Osteoblast (primary cell): Measurements from ENCODE around the gene XRCC3. TPM values are rescaled to one million over a fixed set of nuclear protein-coding genes. Genes with fewer than 3 reads are reported as not detected.

Experiments
- DNase-seq: peaks from one replicate; pipeline ENCODE4 v3.0.0; 2011; ENCODE audit warnings: low spot score, mixed read lengths; ENCODE audit not compliant: insufficient read length; ENCODE audit errors: missing footprints
- H2AFZ ChIP-seq: 2 replicates; pipeline ENCODE4 v1.6.0; 2011; ENCODE audit warnings: mild to moderate bottlenecking, low read length
- H3K27ac ChIP-seq: 2 replicates; pipeline ENCODE4 v1.5.1; 2011; ENCODE audit warnings: mild to moderate bottlenecking, low read depth, low read length, moderate library complexity
- H3K27me3 ChIP-seq: 2 replicates; pipeline ENCODE4 v1.6.0; 2012; ENCODE audit warnings: mild to moderate bottlenecking, control low read depth, inconsistent platforms, low read length, moderate library complexity; ENCODE audit not compliant: insufficient read depth
- H3K36me3 ChIP-seq: 2 replicates; pipeline ENCODE4 v1.5.1; 2011; ENCODE audit warnings: mild to moderate bottlenecking, low read length, control low read depth, moderate library complexity; ENCODE audit not compliant: insufficient read depth
- H3K4me1 ChIP-seq: 2 replicates; pipeline ENCODE4 v1.5.1; 2011; ENCODE audit warnings: mild to moderate bottlenecking, low read length, control low read depth, moderate library complexity; ENCODE audit not compliant: insufficient read depth
- H3K4me2 ChIP-seq: 2 replicates; pipeline ENCODE4 v1.6.0; 2011; ENCODE audit warnings: mild to moderate bottlenecking, low read length; ENCODE audit not compliant: insufficient read depth
- H3K4me3 ChIP-seq: fragments of 200-600 bp; sonication (generic); 3 replicates; pipeline ENCODE4 v1.5.1; 2012; ENCODE audit warnings: mild to moderate bottlenecking, low read length, inconsistent platforms; ENCODE audit not compliant: insufficient read depth
- H3K79me2 ChIP-seq: 2 replicates; pipeline ENCODE4 v1.6.0; 2012; ENCODE audit warnings: mild to moderate bottlenecking, low read length, control low read depth, inconsistent platforms; ENCODE audit not compliant: insufficient read depth
- H3K9me3 ChIP-seq: 2 replicates; pipeline ENCODE4 v1.5.1; 2011; ENCODE audit warnings: low read depth, low read length, control low read depth
- H4K20me1 ChIP-seq: 2 replicates; pipeline ENCODE4 v1.6.0; 2012; ENCODE audit warnings: mild to moderate bottlenecking, low read length, control low read depth; ENCODE audit not compliant: insufficient read depth
- total RNA-seq: library from RNA; depleted of rRNA; stranded (reverse); fragments of >200 nt; gene quantifications from 2 replicates; pipeline ENCODE4 v1.2.3, GENCODE V29; 2012
- TF ChIP-seq, protein P1 (sequence below): IDR thresholded peaks from 2 replicates; pipeline ENCODE4 v1.5.1; 2011; ENCODE audit warnings: mild to moderate bottlenecking, low read depth, low read length, moderate library complexity; ENCODE audit errors: extremely low read depth

The XRCC3 gene
- total RNA-seq, 1 donor, result 4.3 TPM

- Histone ChIP-seq H2AFZ (no peak overlapping the region), H3K4me3 (no peak overlapping the region), H3K4me1 (no peaks in the 10 kb centered on the region), H3K36me3 (no peaks in the 10 kb centered on the region), H3K4me2 (no peak overlapping the region), H3K27me3 (no peaks in the 10 kb centered on the region), H4K20me1 (no peaks in the 10 kb centered on the region), H3K27ac (no peak overlapping the region), H3K79me2 (no peaks in the 10 kb centered on the region), H3K9me3 (no peaks in the 10 kb centered on the region)
- TF ChIP-seq, protein P1, sequence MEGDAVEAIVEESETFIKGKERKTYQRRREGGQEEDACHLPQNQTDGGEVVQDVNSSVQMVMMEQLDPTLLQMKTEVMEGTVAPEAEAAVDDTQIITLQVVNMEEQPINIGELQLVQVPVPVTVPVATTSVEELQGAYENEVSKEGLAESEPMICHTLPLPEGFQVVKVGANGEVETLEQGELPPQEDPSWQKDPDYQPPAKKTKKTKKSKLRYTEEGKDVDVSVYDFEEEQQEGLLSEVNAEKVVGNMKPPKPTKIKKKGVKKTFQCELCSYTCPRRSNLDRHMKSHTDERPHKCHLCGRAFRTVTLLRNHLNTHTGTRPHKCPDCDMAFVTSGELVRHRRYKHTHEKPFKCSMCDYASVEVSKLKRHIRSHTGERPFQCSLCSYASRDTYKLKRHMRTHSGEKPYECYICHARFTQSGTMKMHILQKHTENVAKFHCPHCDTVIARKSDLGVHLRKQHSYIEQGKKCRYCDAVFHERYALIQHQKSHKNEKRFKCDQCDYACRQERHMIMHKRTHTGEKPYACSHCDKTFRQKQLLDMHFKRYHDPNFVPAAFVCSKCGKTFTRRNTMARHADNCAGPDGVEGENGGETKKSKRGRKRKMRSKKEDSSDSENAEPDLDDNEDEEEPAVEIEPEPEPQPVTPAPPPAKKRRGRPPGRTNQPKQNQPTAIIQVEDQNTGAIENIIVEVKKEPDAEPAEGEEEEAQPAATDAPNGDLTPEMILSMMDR, result no peak
- no peak for DNase-seq
Observed at GRCh38 chr14:103762036-103762435, 46.8 kb upstream of the XRCC3 start.

GRCh38 chr14:103758059-103758776, 43.0 kb upstream of the XRCC3 start:
- Histone ChIP-seq H3K79me2 (no peaks in the 10 kb centered on the region), H2AFZ (no peak overlapping the region), H3K27ac (no peak overlapping the region), H3K4me3 (no peak overlapping the region), H4K20me1 (no peaks in the 10 kb centered on the region), H3K4me2 (no peak overlapping the region), H3K36me3 (no peaks in the 10 kb centered on the region), H3K9me3 (no peaks in the 10 kb centered on the region), H3K27me3 (no peaks in the 10 kb centered on the region), H3K4me1 (no peaks in the 10 kb centered on the region)
- DNase-seq, result no peak
- TF ChIP-seq, protein P1, result no peak

DNA sequence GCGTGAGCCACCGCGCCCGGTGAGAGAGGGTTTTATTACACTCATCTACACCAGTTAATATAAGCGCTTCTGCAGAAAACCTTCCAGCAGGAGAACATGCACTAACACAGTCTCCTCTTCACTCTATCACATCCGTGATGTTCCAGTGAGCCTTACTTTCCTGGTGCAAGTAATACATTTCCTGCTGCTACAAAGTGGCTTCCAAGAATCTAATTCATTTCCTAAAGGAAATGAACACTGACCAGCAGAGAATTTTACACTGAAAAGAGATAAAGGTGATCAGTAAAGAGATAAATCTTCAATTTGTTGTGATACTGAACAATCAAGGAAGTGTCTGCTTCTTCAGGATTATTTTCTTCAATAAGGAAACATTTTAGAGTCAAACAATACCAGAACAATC, 39.8 kb upstream of the XRCC3 start:
- no peaks in the 10 kb centered on the region for H3K36me3 ChIP-seq
- no peak overlapping the region for H3K4me3 ChIP-seq
- no peak overlapping the region for H2AFZ ChIP-seq
- no peak overlapping the region for H3K27ac ChIP-seq
- H3K27me3 ChIP-seq, result no peaks in the 10 kb centered on the region
- H3K9me3 ChIP-seq, result no peaks in the 10 kb centered on the region
- H3K4me1 ChIP-seq, result no peaks in the 10 kb centered on the region
- DNase-seq, result no peak
- no peaks in the 10 kb centered on the region for H4K20me1 ChIP-seq
- no peaks in the 10 kb centered on the region for H3K79me2 ChIP-seq
- no peak overlapping the region for H3K4me2 ChIP-seq
- TF ChIP-seq, protein P1, result no peak

- Histone ChIP-seq H3K79me2 (no peaks in the 10 kb centered on the region), H3K36me3 (no peaks in the 10 kb centered on the region), H3K27ac (no peak overlapping the region), H3K9me3 (no peaks in the 10 kb centered on the region), H4K20me1 (no peaks in the 10 kb centered on the region), H3K4me3 (no peak overlapping the region), H3K4me2 (no peak overlapping the region), H3K4me1 (no peaks in the 10 kb centered on the region), H2AFZ (no peak overlapping the region), H3K27me3 (no peaks in the 10 kb centered on the region)
- no peak for DNase-seq
- TF ChIP-seq, protein P1, result no peak
Observed at GRCh38 chr14:103753774-103754173, 38.5 kb upstream of the XRCC3 start.
